ENCODE results near the gene ST7. TPM values are rescaled to one million over a fixed set of nuclear protein-coding genes. Genes with fewer than 3 reads are reported as not detected.

The ST7 gene
- polyA plus RNA-seq, 3 donors from 2014 or later, result 11.3 to 14.7 (median 14.2) TPM

- Mint-ChIP-seq H3K36me3 (no peaks in the 10 kb centered on the region), H3K4me1 (no peaks in the 10 kb centered on the region), H3K4me3 (no peak overlapping the region), H3K27ac (no peak overlapping the region), H3K9me3 (no peaks in the 10 kb centered on the region), H3K27me3 (ENCODE audit: low read depth in 3 of 3) (peaks cover 0 to 2% (median 0%) of the 10 kb centered on the region in 3 donors)
- no peak for DNase-seq
Measured at GRCh38 chr7:116997972-116998371, 44.7 kb downstream of the ST7 start.

GRCh38 chr7:116998567-116999175 lies 45.4 kb downstream of the ST7 start:
- Mint-ChIP-seq H3K4me1 (no peaks in the 10 kb centered on the region), H3K36me3 (no peaks in the 10 kb centered on the region), H3K27ac (no peak overlapping the region), H3K9me3 (no peaks in the 10 kb centered on the region), H3K27me3 (ENCODE audit: low read depth in 3 of 3) (peaks cover 0 to 2% (median 0%) of the 10 kb centered on the region in 3 donors), H3K4me3 (no peak overlapping the region)
- DNase-seq, result no peak

- no peaks in the 10 kb centered on the region for H3K9me3 Mint-ChIP-seq
- H3K27me3 Mint-ChIP-seq (ENCODE audit: low read depth in 3 of 3), result peaks cover 0 to 3% (median 0%) of the 10 kb centered on the region in 3 donors
- no peak for DNase-seq
- H3K36me3 Mint-ChIP-seq, result no peaks in the 10 kb centered on the region
- H3K4me1 Mint-ChIP-seq, result no peaks in the 10 kb centered on the region
- H3K4me3 Mint-ChIP-seq, result no peak overlapping the region
- no peak overlapping the region for H3K27ac Mint-ChIP-seq
Measured at GRCh38 chr7:116999311-116999710, 46.0 kb downstream of the ST7 start.

GRCh38 chr7:117001283-117001682 lies 48.0 kb downstream of the ST7 start:
- DNase-seq, result no peak
- Mint-ChIP-seq H3K9me3 (no peaks in the 10 kb centered on the region), H3K27ac (no peak overlapping the region), H3K27me3 (ENCODE audit: low read depth in 3 of 3) (peaks cover 0 to 3% (median 0%) of the 10 kb centered on the region in 3 donors), H3K36me3 (no peaks in the 10 kb centered on the region), H3K4me1 (peaks cover 0 to 4% of the 10 kb centered on the region in 2 donors), H3K4me3 (no peak overlapping the region)

- no peaks in the 10 kb centered on the region for H3K36me3 Mint-ChIP-seq
- H3K4me1 Mint-ChIP-seq, result peaks cover 16 to 33% of the 10 kb centered on the region in 2 donors
- no peak for DNase-seq
- H3K27ac Mint-ChIP-seq, result no peak overlapping the region
- H3K9me3 Mint-ChIP-seq, result no peaks in the 10 kb centered on the region
- no peak overlapping the region for H3K4me3 Mint-ChIP-seq
- H3K27me3 Mint-ChIP-seq (ENCODE audit: low read depth in 3 of 3), result peaks cover 0 to 10% (median 3%) of the 10 kb centered on the region in 3 donors
Measured at GRCh38 chr7:117004899-117005298, 51.6 kb downstream of the ST7 start.

GRCh38 chr7:117005449-117005848 lies 52.1 kb downstream of the ST7 start:
- H3K4me3 Mint-ChIP-seq, result no peak overlapping the region
- no peaks in the 10 kb centered on the region for H3K9me3 Mint-ChIP-seq
- H3K36me3 Mint-ChIP-seq, result no peaks in the 10 kb centered on the region
- DNase-seq, result no peak
- peaks cover 22 to 39% of the 10 kb centered on the region in 2 donors for H3K4me1 Mint-ChIP-seq
- peaks cover 0 to 10% (median 3%) of the 10 kb centered on the region in 3 donors for H3K27me3 Mint-ChIP-seq (ENCODE audit: low read depth in 3 of 3)
- H3K27ac Mint-ChIP-seq, result no peak overlapping the region

- H3K27ac Mint-ChIP-seq, result no peak overlapping the region
- H3K36me3 Mint-ChIP-seq, result no peaks in the 10 kb centered on the region
- no peak overlapping the region for H3K4me3 Mint-ChIP-seq
- peaks cover 0 to 10% (median 3%) of the 10 kb centered on the region in 3 donors for H3K27me3 Mint-ChIP-seq (ENCODE audit: low read depth in 3 of 3)
- no peaks in the 10 kb centered on the region for H3K9me3 Mint-ChIP-seq
- peaks cover 30 to 54% of the 10 kb centered on the region in 2 donors for H3K4me1 Mint-ChIP-seq
- no peak for DNase-seq
Measured at GRCh38 chr7:117006907-117007684, 53.8 kb downstream of the ST7 start.

- H3K27me3 Mint-ChIP-seq (ENCODE audit: low read depth in 3 of 3), result peaks cover 0 to 10% (median 3%) of the 10 kb centered on the region in 3 donors
- no peaks in the 10 kb centered on the region for H3K9me3 Mint-ChIP-seq
- H3K27ac Mint-ChIP-seq, result no peak overlapping the region
- peak overlapping the region in 2 of 5 donors; percentile 11 to 20 for H3K4me3 Mint-ChIP-seq
- peaks cover 30 to 54% of the 10 kb centered on the region in 2 donors for H3K4me1 Mint-ChIP-seq
- no peak for DNase-seq
- H3K36me3 Mint-ChIP-seq, result no peaks in the 10 kb centered on the region
Measured at GRCh38 chr7:117008118-117008885, 55.0 kb downstream of the ST7 start.

- no peaks in the 10 kb centered on the region for H3K36me3 Mint-ChIP-seq
- peaks cover 0 to 10% (median 3%) of the 10 kb centered on the region in 3 donors for H3K27me3 Mint-ChIP-seq (ENCODE audit: low read depth in 3 of 3)
- no peaks in the 10 kb centered on the region for H3K9me3 Mint-ChIP-seq
- DNase-seq, result peak; percentile 25 to 35 (median 30)
- H3K4me3 Mint-ChIP-seq, result peak overlapping the region; percentile 40 to 73 (median 68)
- peaks cover 30 to 54% of the 10 kb centered on the region in 2 donors for H3K4me1 Mint-ChIP-seq
- H3K27ac Mint-ChIP-seq, result peak overlapping the region in 2 of 6 donors; percentile 6 to 63
Measured at GRCh38 chr7:117008886-117009531, 55.7 kb downstream of the ST7 start.

- Mint-ChIP-seq H3K9me3 (no peaks in the 10 kb centered on the region), H3K4me1 (peaks cover 30 to 62% of the 10 kb centered on the region in 2 donors), H3K4me3 (peak overlapping the region in 3 of 5 donors; percentile 19 to 73 (median 21)), H3K27me3 (ENCODE audit: low read depth in 3 of 3) (peaks cover 0 to 8% (median 3%) of the 10 kb centered on the region in 3 donors), H3K36me3 (no peaks in the 10 kb centered on the region), H3K27ac (no peak overlapping the region)
- no peak for DNase-seq
Measured at GRCh38 chr7:117009705-117010361, 56.5 kb downstream of the ST7 start.

- H3K9me3 Mint-ChIP-seq, result no peaks in the 10 kb centered on the region
- H3K4me3 Mint-ChIP-seq, result no peak overlapping the region
- DNase-seq, result no peak
- peaks cover 0 to 8% (median 3%) of the 10 kb centered on the region in 3 donors for H3K27me3 Mint-ChIP-seq (ENCODE audit: low read depth in 3 of 3)
- peaks cover 34 to 66% of the 10 kb centered on the region in 2 donors for H3K4me1 Mint-ChIP-seq
- no peaks in the 10 kb centered on the region for H3K36me3 Mint-ChIP-seq
- H3K27ac Mint-ChIP-seq, result no peak overlapping the region
Measured at GRCh38 chr7:117010375-117011133, 57.3 kb downstream of the ST7 start.

GRCh38 chr7:117011419-117012260 lies 58.3 kb downstream of the ST7 start:
- no peaks in the 10 kb centered on the region for H3K36me3 Mint-ChIP-seq
- peaks cover 0 to 8% (median 3%) of the 10 kb centered on the region in 3 donors for H3K27me3 Mint-ChIP-seq (ENCODE audit: low read depth in 3 of 3)
- H3K4me3 Mint-ChIP-seq, result no peak overlapping the region
- peak overlapping the region in 2 of 6 donors; percentile 1 to 21 for H3K27ac Mint-ChIP-seq
- DNase-seq, result no peak
- H3K4me1 Mint-ChIP-seq, result peaks cover 38 to 76% of the 10 kb centered on the region in 2 donors
- H3K9me3 Mint-ChIP-seq, result no peaks in the 10 kb centered on the region

Measured in immature natural killer cell (primary cell).